Thoracic aorta (tissue), 2 donors: ENCODE data around the gene PDZD11. TPM values are rescaled to one million over a fixed set of nuclear protein-coding genes. Genes with fewer than 3 reads are reported as not detected.

ENCODE experiments used
- total RNA-seq, 2 donors: library from RNA; depleted of rRNA; stranded (reverse); fragments of >200 nt; gene quantifications; one replicate each; pipeline versions ENCODE4 v1.1.0 to v1.2.3, GENCODE V29; 2016

The PDZD11 gene
- total RNA-seq, 2 donors from 2014 or later: 18.0 to 21.3 TPM

Other genes starting within 250 kb of the PDZD11 start
- not detected for gene AWAT2, start 240.0 kb downstream of the PDZD11 start, total RNA-seq
- gene OTUD6A, start 227.5 kb downstream of the PDZD11 start, total RNA-seq: not detected
- 10 to 100 TPM; 37.1 to 43.2 TPM for gene IGBP1, start 156.5 kb downstream of the PDZD11 start, total RNA-seq
- not detected for gene DGAT2L6, start 112.4 kb downstream of the PDZD11 start, total RNA-seq
- gene AWAT1, start 55.3 kb downstream of the PDZD11 start, total RNA-seq: not detected
- 1 to 10 TPM; 1.4 to 3.9 TPM for gene P2RY4, start 29.7 kb downstream of the PDZD11 start, total RNA-seq
- not detected for gene ARR3, start 21.6 kb downstream of the PDZD11 start, total RNA-seq
- gene RAB41, start 7.8 kb downstream of the PDZD11 start, total RNA-seq: not detected
- gene KIF4A, start 177 bp upstream of the PDZD11 start, total RNA-seq: 1 to 10 TPM in 1 of 2 donors, not detected in 1; 1.7 TPM
- not detected for gene GDPD2, start 133.4 kb upstream of the PDZD11 start, total RNA-seq
- 10 to 100 TPM; 17.3 to 18.7 TPM for gene DLG3, start 154.9 kb upstream of the PDZD11 start, total RNA-seq